Kidney (tissue), 14 donors: ENCODE results near the gene SLC29A1. TPM values are rescaled to one million over a fixed set of nuclear protein-coding genes. Genes with fewer than 3 reads are reported as not detected.
A peak's percentile ranks its signal among the peaks of the same experiment; 100 is the strongest.

Source experiments
- DNase-seq, 5 donors: peaks; one replicate each; pipeline ENCODE4 v3.0.0-alpha.2; 2013 to 2020
- FAIRE-seq: peaks from 2 replicates; lab custom pipeline; 2012; peaks lifted over from hg19 to GRCh38; lab: Jason Lieb, UNC
- H3K27ac ChIP-seq, 2 donors: one replicate each; pipeline ENCODE4 v1.7.0; 2013; ENCODE audit warnings: low read depth in 2 of 2, low read length in 2 of 2, inconsistent platforms in 1 of 2
- H3K27me3 ChIP-seq: one replicate; pipeline ENCODE4 v1.7.1; 2013; ENCODE audit warnings: low read length, inconsistent platforms; ENCODE audit not compliant: control insufficient read depth, insufficient read depth
- H3K36me3 ChIP-seq, 3 donors: one replicate each; pipeline versions ENCODE4 v1.7.0 to v1.7.1; 2013; ENCODE audit warnings: low read length in 3 of 3, control low read depth in 1 of 3, inconsistent platforms in 1 of 3; ENCODE audit not compliant: insufficient read depth in 3 of 3, control insufficient read depth in 2 of 3
- H3K4me1 ChIP-seq, 3 donors: one replicate each; pipeline versions ENCODE4 v1.7.0 to v1.7.1; 2013; ENCODE audit warnings: low read length in 3 of 3, inconsistent platforms in 1 of 3, low read depth in 1 of 3; ENCODE audit not compliant: control insufficient read depth in 2 of 3, insufficient read depth in 2 of 3
- H3K4me3 ChIP-seq, 3 donors: one replicate each; pipeline versions ENCODE4 v1.7.0 to v1.8.1; 2013; ENCODE audit warnings: low read length in 3 of 3, control low read depth in 1 of 3, inconsistent platforms in 1 of 3
- H3K9ac ChIP-seq, 3 donors: one replicate each; pipeline versions ENCODE4 v1.7.0 to v1.7.1; 2013; ENCODE audit warnings: low read length in 3 of 3, control low read depth in 1 of 3, inconsistent platforms in 1 of 3
- H3K9me3 ChIP-seq, 3 donors: one replicate each; pipeline versions ENCODE4 v1.7.0 to v1.7.1; 2013; ENCODE audit warnings: low read length in 3 of 3, control low read depth in 1 of 3, inconsistent platforms in 1 of 3; ENCODE audit not compliant: control insufficient read depth in 2 of 3, insufficient read depth in 1 of 3
- intact Hi-C: fragments of 100-400 bp; cut with DNase I; formaldehyde crosslinking; loops from one replicate; pipeline ENCODE4 v1.11.1; 2022
- polyA plus RNA-seq: library from polyadenylated mRNA; stranded (reverse); fragments of 350-450 nt; fragmentation: Illumina TruSeq; extraction: RNeasy Lipid Tissue Mini Kit (QIAGEN cat#74804); gene quantifications from one replicate; pipeline ENCODE4 v1.2.3, GENCODE V29; 2014; ENCODE audit warnings: low read depth, low replicate concordance; ENCODE audit not compliant: insufficient read depth
- total RNA-seq: library from RNA; stranded (reverse); fragmentation: NEBNext Ultra II Directional; extraction: Animal tissue kit (Norgen Biotek cat#: 25700); gene quantifications from one replicate; pipeline ENCODE4 v1.2.1, GENCODE V29; 2021
- TF ChIP-seq, protein P1 (sequence below): IDR thresholded peaks from 3 replicates; pipeline ENCODE4 v1.5.1; 2012; ENCODE audit warnings: mild to moderate bottlenecking, moderate library complexity, borderline replicate concordance; ENCODE audit not compliant: insufficient read depth; ENCODE audit errors: extremely low read depth
- donor health status: control.
- donor health status: control.
- donor health status: control.
- donor health status: control.
- donor health status: control.
- donor health status: DM: yes; HTN: yes; CAD: no.
- donor health status: Normal renal cell carcinoma (clear cell type).

The SLC29A1 gene
- total and polyA plus RNA-seq, 2 donors from 2014 or later, result 50.1 to 74.6 TPM

GRCh38 chr6:44177691-44178423 lies 45.5 kb upstream of the SLC29A1 start:
- intact Hi-C loops, result no loop called here
- no peak overlapping the region for H3K4me3 ChIP-seq
- no peaks in the 10 kb centered on the region for H3K27me3 ChIP-seq
- no peak overlapping the region for H3K27ac ChIP-seq
- no peaks in the 10 kb centered on the region for H3K9me3 ChIP-seq
- H3K9ac ChIP-seq, result no peak overlapping the region
- DNase-seq, result peak in 1 of 5 donors; percentile 84
- no peak for FAIRE-seq
- no peaks in the 10 kb centered on the region for H3K36me3 ChIP-seq
- H3K4me1 ChIP-seq, result no peaks in the 10 kb centered on the region
- TF ChIP-seq, protein P1, sequence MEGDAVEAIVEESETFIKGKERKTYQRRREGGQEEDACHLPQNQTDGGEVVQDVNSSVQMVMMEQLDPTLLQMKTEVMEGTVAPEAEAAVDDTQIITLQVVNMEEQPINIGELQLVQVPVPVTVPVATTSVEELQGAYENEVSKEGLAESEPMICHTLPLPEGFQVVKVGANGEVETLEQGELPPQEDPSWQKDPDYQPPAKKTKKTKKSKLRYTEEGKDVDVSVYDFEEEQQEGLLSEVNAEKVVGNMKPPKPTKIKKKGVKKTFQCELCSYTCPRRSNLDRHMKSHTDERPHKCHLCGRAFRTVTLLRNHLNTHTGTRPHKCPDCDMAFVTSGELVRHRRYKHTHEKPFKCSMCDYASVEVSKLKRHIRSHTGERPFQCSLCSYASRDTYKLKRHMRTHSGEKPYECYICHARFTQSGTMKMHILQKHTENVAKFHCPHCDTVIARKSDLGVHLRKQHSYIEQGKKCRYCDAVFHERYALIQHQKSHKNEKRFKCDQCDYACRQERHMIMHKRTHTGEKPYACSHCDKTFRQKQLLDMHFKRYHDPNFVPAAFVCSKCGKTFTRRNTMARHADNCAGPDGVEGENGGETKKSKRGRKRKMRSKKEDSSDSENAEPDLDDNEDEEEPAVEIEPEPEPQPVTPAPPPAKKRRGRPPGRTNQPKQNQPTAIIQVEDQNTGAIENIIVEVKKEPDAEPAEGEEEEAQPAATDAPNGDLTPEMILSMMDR, result no peak

- intact Hi-C loops, result no loop called here
- Histone ChIP-seq H3K9me3 (no peaks in the 10 kb centered on the region), H3K27ac (no peak overlapping the region), H3K4me3 (no peak overlapping the region), H3K4me1 (no peaks in the 10 kb centered on the region), H3K9ac (no peak overlapping the region), H3K27me3 (no peaks in the 10 kb centered on the region), H3K36me3 (no peaks in the 10 kb centered on the region)
- DNase-seq (peak in 1 of 5 donors; percentile 32), FAIRE-seq (no peak)
- TF ChIP-seq, protein P1, result no peak
These were observed 44.8 kb upstream of the SLC29A1 start for GRCh38 chr6:44178424-44179071.

- intact Hi-C loops, result no loop called here
- H3K27ac ChIP-seq, result no peak overlapping the region
- H3K9me3 ChIP-seq, result no peaks in the 10 kb centered on the region
- H3K27me3 ChIP-seq, result no peaks in the 10 kb centered on the region
- no peaks in the 10 kb centered on the region for H3K36me3 ChIP-seq
- FAIRE-seq (no peak), DNase-seq (no peak)
- no peak overlapping the region for H3K9ac ChIP-seq
- TF ChIP-seq, protein P1, result no peak
- H3K4me3 ChIP-seq, result no peak overlapping the region
- H3K4me1 ChIP-seq, result no peaks in the 10 kb centered on the region
These were observed 44.3 kb upstream of the SLC29A1 start for GRCh38 chr6:44179072-44179536.
